Ishikawa (cell line): Measurements from ENCODE around the gene NTNG2.

Source experiments
- EP300 ChIP-seq: IDR thresholded peaks from 2 replicates; pipeline ENCODE4 v1.6.1; 2012; ENCODE audit warnings: borderline replicate concordance
- TAF1 ChIP-seq: IDR thresholded peaks from 2 replicates; pipeline ENCODE4 v1.6.1; 2012; ENCODE audit warnings: low read depth, mild to moderate bottlenecking

DNA sequence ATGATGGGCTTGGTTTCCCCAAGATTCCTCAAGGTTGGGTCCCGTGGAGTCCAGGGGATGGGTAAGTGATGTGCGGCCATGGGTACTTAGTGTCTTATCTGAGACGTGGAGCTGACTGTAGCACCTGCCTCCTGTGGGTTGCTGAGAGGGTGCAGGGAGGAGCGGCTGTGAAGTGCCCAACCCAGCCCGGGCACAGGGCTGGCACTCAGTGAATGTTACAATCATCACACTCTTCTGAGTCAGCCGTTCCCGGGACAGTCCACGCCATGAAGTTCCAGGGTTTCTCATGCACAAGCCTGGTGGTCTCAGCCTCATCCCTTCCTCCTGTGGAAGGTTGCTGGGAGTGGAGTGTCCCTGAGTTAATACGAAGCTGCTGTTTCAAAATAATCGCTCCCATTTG lies 29.1 kb downstream of the NTNG2 start:
- no peak for TF ChIP-seq EP300
- TF ChIP-seq TAF1, result no peak
